Measurements from ENCODE around the gene IL4R. TPM values are rescaled to one million over a fixed set of nuclear protein-coding genes. Genes with fewer than 3 reads are reported as not detected.

Gene IL4R
- total and polyA plus RNA-seq, 2 of the 8 experiments (the other 6 are each of a cell fraction or from before 2014, with no cell fraction given), result 29.1 to 29.4 TPM

DNA sequence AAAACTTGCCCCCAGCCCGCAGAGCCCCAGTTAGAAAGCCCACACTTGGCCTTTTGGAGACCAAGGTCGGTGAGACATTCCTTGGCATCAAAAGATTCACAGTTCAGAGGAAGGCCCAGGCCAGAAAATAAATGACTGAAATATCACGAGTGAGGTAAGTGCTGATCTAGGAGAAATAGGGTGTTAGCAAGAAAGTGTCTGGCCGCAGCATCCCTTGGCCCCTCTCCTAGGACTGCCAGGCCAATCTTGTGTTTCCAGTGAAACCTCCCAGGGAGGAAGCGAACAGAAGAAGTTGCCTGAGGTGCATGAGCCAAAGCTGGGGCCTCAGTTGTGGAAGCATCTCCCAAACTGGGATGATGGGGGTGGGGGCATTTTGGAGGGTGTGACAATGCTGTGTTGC is 22.7 kb upstream of the IL4R start (continued):
- TF ChIP-seq, protein P1, sequence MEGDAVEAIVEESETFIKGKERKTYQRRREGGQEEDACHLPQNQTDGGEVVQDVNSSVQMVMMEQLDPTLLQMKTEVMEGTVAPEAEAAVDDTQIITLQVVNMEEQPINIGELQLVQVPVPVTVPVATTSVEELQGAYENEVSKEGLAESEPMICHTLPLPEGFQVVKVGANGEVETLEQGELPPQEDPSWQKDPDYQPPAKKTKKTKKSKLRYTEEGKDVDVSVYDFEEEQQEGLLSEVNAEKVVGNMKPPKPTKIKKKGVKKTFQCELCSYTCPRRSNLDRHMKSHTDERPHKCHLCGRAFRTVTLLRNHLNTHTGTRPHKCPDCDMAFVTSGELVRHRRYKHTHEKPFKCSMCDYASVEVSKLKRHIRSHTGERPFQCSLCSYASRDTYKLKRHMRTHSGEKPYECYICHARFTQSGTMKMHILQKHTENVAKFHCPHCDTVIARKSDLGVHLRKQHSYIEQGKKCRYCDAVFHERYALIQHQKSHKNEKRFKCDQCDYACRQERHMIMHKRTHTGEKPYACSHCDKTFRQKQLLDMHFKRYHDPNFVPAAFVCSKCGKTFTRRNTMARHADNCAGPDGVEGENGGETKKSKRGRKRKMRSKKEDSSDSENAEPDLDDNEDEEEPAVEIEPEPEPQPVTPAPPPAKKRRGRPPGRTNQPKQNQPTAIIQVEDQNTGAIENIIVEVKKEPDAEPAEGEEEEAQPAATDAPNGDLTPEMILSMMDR (IDR thresholded peaks at IDR 0.05; ENCODE audit: control extremely low read depth in 1 of 3, insufficient read depth in 1 of 3, low read depth in 1 of 3, low read length in 3 of 3), result no peak
- no peak for TF ChIP-seq CBX5 (IDR thresholded peaks at IDR 0.05; ENCODE audit: low read depth, low read length)
- TF ChIP-seq TBP (IDR thresholded peaks at IDR 0.05; ENCODE audit: low read depth, low read length), result no peak

Measured in H1 (cell line).